OCI-LY3 (cell line): ENCODE results near the gene FAM136A.

Experiments used
- H2AFZ ChIP-seq: fragments of 200-600, 300-600 bp; shearing (Covaris generic); 2 replicates; pipeline ENCODE4 v1.6.0; 2014; ENCODE audit warnings: antibody characterized with exemption, low read depth, low read length
- H3K27ac ChIP-seq: fragments of 200-600, 300-600 bp; sonication (generic); 2 replicates; pipeline ENCODE4 v1.5.1; 2014; ENCODE audit warnings: mild to moderate bottlenecking, low read length, moderate library complexity, mixed read lengths
- H3K27me3 ChIP-seq: fragments of 200-600, 300-600 bp; sonication (generic); 2 replicates; pipeline ENCODE4 v1.6.1; 2014; ENCODE audit warnings: low read depth, low read length, mixed read lengths
- H3K36me3 ChIP-seq: fragments of 200-600, 300-600 bp; sonication (generic); replicated peaks from 2 replicates; pipeline ENCODE3; 2014; ENCODE audit warnings: low read depth, low read length, mixed read lengths
- H3K4me1 ChIP-seq: fragments of 300-600, 200-600 bp; sonication (generic); 2 replicates; pipeline ENCODE4 v1.6.1; 2014; ENCODE audit warnings: low read length, mixed read lengths
- H3K4me2 ChIP-seq: fragments of 200-600, 300-600 bp; sonication (generic); 2 replicates; pipeline ENCODE4 v1.6.1; 2014; ENCODE audit warnings: low read length, mixed read lengths
- H3K4me3 ChIP-seq: fragments of 300-600, 200-600 bp; sonication (generic); 2 replicates; pipeline ENCODE4 v1.5.1; 2014; ENCODE audit warnings: antibody characterized with exemption, mild to moderate bottlenecking, low read length, moderate library complexity
- H3K79me2 ChIP-seq: fragments of 300-600, 200-600 bp; shearing (Covaris generic); 2 replicates; pipeline ENCODE4 v1.6.1; 2014; ENCODE audit warnings: mild to moderate bottlenecking, low read length, mixed read lengths
- H3K9ac ChIP-seq: fragments of 300-600, 200-600 bp; shearing (Covaris generic); 2 replicates; pipeline ENCODE4 v1.6.0; 2014; ENCODE audit warnings: mild to moderate bottlenecking, low read length, moderate library complexity
- H3K9me3 ChIP-seq: fragments of 200-600, 300-600 bp; shearing (Covaris generic); 2 replicates; pipeline ENCODE4 v1.6.1; 2014; ENCODE audit warnings: low read length, mixed read lengths; ENCODE audit not compliant: insufficient read depth
- H4K20me1 ChIP-seq: fragments of 200-600, 300-600 bp; sonication (generic); 2 replicates; pipeline ENCODE4 v1.6.1; 2016; ENCODE audit warnings: low read length, mixed read lengths; ENCODE audit not compliant: insufficient read depth
- EZH2phosphoT487 ChIP-seq: fragments of 200-600 bp; shearing (Covaris generic); IDR thresholded peaks from 2 replicates; pipeline ENCODE4 v1.6.1; 2018; ENCODE audit warnings: antibody characterized with exemption, mixed run types, low read depth
- TF ChIP-seq, protein P1 (sequence below): fragments of 200-600, 300-600 bp; sonication (generic); IDR thresholded peaks from 2 replicates; pipeline ENCODE4 v1.5.1; 2014; ENCODE audit warnings: antibody characterized with exemption, low read length, low read depth

The FAM136A gene

DNA sequence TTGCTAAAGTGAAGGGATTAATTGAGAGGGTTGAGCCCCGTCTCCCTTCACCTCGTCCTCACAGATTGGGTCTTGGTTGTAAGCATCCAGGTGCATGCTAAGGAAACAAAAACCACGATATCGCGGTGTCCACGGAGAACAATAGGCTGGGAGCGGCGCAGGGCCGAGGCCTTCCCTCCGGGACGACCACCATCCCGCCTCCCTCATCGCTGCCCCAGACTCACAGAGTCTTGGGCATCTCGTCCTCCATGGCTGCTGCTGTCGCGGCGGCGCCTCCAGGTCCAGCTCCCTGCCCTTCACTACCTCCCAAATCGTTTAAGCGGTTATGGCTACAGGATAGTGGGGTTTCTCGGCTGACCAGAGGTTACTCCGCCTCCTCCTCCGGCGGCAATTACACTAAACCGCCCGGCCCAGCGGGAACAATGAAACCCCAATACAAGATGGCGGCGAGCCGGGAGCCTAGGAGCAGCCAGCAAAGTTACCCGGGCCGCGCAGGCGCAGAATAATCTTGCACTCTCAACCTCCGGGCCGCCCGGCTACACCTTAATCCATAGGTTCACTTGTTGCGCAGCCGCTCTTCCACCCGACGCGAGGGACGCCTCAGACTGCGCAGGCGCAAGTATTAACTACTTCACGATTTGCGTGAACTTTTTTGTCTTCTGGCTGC, 53.6 kb downstream of the FAM136A start, which contains the start of gene TIA1:
Gene TIA1 (minus strand): TSS at position 448 of the 667 bp plus-strand sequence. CDS start 198 bp downstream, at position 250.
- peak within 1 kb of the TSS; percentile 87 for H3K27ac ChIP-seq
- no peaks in the 10 kb centered on the region for H3K9me3 ChIP-seq
- peak within 1 kb of the TSS; percentile 72; the same call in 1 of the 2 replicates for H2AFZ ChIP-seq
- H4K20me1 ChIP-seq = peaks cover 19% of the 10 kb centered on the region
- H3K27me3 ChIP-seq = no peaks in the 10 kb centered on the region
- H3K36me3 ChIP-seq = peaks cover 7% of the 10 kb centered on the region
- H3K4me2 ChIP-seq = peak within 1 kb of the TSS; percentile 88
- H3K79me2 ChIP-seq = peaks cover 51% of the 10 kb centered on the region
- H3K9ac ChIP-seq = peak within 1 kb of the TSS; percentile 94
- H3K4me1 ChIP-seq = peaks cover 7% of the 10 kb centered on the region; the same call in 1 of the 2 replicates
- H3K4me3 ChIP-seq = peak within 1 kb of the TSS; percentile 90
- TF ChIP-seq, protein P1, sequence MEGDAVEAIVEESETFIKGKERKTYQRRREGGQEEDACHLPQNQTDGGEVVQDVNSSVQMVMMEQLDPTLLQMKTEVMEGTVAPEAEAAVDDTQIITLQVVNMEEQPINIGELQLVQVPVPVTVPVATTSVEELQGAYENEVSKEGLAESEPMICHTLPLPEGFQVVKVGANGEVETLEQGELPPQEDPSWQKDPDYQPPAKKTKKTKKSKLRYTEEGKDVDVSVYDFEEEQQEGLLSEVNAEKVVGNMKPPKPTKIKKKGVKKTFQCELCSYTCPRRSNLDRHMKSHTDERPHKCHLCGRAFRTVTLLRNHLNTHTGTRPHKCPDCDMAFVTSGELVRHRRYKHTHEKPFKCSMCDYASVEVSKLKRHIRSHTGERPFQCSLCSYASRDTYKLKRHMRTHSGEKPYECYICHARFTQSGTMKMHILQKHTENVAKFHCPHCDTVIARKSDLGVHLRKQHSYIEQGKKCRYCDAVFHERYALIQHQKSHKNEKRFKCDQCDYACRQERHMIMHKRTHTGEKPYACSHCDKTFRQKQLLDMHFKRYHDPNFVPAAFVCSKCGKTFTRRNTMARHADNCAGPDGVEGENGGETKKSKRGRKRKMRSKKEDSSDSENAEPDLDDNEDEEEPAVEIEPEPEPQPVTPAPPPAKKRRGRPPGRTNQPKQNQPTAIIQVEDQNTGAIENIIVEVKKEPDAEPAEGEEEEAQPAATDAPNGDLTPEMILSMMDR = no peak
- no peak for TF ChIP-seq EZH2phosphoT487

DNA sequence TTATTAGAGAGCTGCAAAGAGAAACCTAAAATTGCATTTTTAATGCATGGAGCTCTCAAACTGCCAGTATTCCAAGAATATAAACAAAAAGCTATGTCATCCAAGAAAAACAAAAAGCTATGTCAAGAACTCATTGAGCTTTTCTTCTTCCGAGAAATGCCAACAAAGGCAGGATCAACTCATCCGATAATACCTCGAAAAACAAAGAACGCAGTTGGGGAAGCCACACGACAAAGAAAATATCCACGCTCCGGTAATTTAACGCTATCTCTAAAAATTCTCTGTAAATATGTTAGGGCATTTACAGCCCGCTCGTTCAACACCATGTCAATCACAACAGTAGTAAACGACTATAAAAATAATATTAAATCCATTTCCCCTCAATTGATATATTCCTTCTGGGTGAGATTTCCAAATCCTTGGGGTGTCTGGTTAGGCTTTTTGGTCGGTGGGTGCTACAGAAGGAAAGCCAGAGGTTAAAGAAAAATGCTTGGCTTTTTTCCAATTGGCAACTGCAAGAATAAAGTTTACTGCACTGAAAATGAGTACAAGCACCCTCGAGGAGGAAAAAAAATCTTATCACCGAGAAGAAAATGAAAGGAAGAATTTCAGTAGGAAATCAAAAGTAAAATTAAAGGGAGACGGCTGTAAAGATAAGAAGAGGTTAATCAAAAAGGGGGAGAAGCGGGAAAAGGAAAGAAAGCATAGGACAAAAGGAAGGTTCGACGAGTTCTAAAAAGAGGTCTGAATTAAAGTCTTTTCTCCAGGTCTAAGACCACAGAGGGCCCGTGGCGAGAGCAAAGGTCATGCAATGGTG, 54.3 kb downstream of the FAM136A start:
- no peak overlapping the region; the same call in 1 of the 2 replicates for H2AFZ ChIP-seq
- TF ChIP-seq, protein P1 = no peak
- TF ChIP-seq EZH2phosphoT487 = no peak

More for the DNA sequence above, 54.3 kb downstream of the FAM136A start:
- no peaks in the 10 kb centered on the region for H3K27me3 ChIP-seq
- H3K4me2 ChIP-seq = peak overlapping the region; percentile 88
- peaks cover 58% of the 10 kb centered on the region for H3K79me2 ChIP-seq
- H3K9ac ChIP-seq = peak overlapping the region; percentile 94
- H4K20me1 ChIP-seq = peaks cover 24% of the 10 kb centered on the region
- peak overlapping the region; percentile 87 for H3K27ac ChIP-seq
- H3K4me1 ChIP-seq = peaks cover 7% of the 10 kb centered on the region; the same call in 1 of the 2 replicates
- H3K9me3 ChIP-seq = no peaks in the 10 kb centered on the region
- H3K4me3 ChIP-seq = peak overlapping the region; percentile 90
- H3K36me3 ChIP-seq = peaks cover 7% of the 10 kb centered on the region
